T-helper 2 cell treated with Interferon-gamma antibody and Interleukin-4, amounts not matched to agents 5 μg/mL and 100 μg/mL, for 36 hours (primary cell): ENCODE results near the gene TPO.
"Not testable (repeated sequence)": the region's sequence is repeated elsewhere in the genome, so short reads cannot be mapped to it uniquely, and the experiment has no call there.

Experiments
- DNase-seq: peaks from one replicate; pipeline ENCODE4 v3.0.0; 2021; ENCODE audit warnings: low spot score
- H3K27ac Mint-ChIP-seq: one replicate; pipeline ENCODE4 v1.8.0; 2021; ENCODE audit warnings: mild to moderate bottlenecking, mixed read lengths
- H3K27me3 Mint-ChIP-seq: one replicate; pipeline ENCODE4 v1.8.0; 2021; ENCODE audit warnings: low read depth, mixed read lengths
- H3K36me3 Mint-ChIP-seq: one replicate; pipeline ENCODE4 v1.8.0; 2021; ENCODE audit warnings: low read depth, mixed read lengths
- H3K4me1 Mint-ChIP-seq: one replicate; pipeline ENCODE4 v1.8.0; 2021; ENCODE audit warnings: low read depth, mixed read lengths
- H3K4me3 Mint-ChIP-seq: one replicate; pipeline ENCODE4 v1.8.0; 2022; ENCODE audit warnings: mild to moderate bottlenecking, moderate library complexity, mixed read lengths
- H3K9me3 Mint-ChIP-seq: one replicate; pipeline ENCODE4 v1.8.0; 2021; ENCODE audit warnings: mixed read lengths

Gene TPO

DNA sequence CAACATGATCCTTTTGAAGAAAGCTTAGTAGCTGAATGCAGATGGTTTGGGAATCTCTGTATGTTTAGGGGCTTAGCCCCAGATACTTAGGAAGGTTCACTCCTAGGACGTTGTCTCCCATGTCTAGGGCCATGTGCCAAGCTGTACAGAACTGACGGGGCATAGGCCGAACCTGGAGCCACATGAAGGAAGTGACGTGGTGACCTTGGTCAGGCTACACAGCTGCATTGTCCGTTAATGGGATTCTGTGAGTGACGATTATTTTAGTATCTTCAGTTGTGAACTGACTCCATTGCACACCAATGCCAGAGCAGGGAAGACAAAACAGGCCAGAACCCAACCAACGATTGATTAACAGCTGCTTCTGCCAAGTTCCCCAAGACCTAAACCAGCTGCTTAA, 139.3 kb downstream of the TPO start:
- Mint-ChIP-seq H3K9me3 (no peaks in the 10 kb centered on the region), H3K27me3 (peaks cover 6% of the 10 kb centered on the region), H3K27ac (no peak overlapping the region), H3K36me3 (no peaks in the 10 kb centered on the region), H3K4me3 (no peak overlapping the region), H3K4me1 (no peaks in the 10 kb centered on the region)
- no peak for DNase-seq

- Mint-ChIP-seq H3K4me3 (no peak overlapping the region), H3K27ac (no peak overlapping the region), H3K4me1 (no peaks in the 10 kb centered on the region), H3K36me3 (no peaks in the 10 kb centered on the region), H3K27me3 (peaks cover 6% of the 10 kb centered on the region), H3K9me3 (no peaks in the 10 kb centered on the region)
- no peak for DNase-seq
Measured at GRCh38 chr2:1553671-1554295, 140.5 kb downstream of the TPO start.

DNA sequence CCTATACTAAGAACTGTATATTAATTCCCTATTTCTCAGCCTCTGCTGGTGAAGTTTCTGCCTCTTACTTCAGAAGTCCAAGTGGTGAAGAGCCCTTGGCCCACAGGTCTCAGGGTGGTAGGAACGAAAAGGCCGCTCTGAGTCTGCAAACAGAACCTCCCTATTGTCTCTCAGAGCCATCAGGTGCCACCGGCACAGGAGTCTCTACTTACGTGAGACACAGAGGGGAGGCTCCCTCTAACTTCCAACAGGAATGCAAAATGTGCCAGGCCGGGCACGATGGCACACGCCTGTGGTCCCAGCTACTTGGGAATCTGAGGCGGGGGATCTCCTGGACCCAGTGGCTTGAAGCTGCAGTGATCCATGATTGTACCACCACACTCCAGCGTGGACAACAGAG, 143.0 kb downstream of the TPO start:
- Mint-ChIP-seq H3K4me3 (no peak overlapping the region), H3K9me3 (no peaks in the 10 kb centered on the region), H3K4me1 (no peaks in the 10 kb centered on the region), H3K27ac (no peak overlapping the region), H3K27me3 (peaks cover 4% of the 10 kb centered on the region), H3K36me3 (no peaks in the 10 kb centered on the region)
- no peak for DNase-seq

DNA sequence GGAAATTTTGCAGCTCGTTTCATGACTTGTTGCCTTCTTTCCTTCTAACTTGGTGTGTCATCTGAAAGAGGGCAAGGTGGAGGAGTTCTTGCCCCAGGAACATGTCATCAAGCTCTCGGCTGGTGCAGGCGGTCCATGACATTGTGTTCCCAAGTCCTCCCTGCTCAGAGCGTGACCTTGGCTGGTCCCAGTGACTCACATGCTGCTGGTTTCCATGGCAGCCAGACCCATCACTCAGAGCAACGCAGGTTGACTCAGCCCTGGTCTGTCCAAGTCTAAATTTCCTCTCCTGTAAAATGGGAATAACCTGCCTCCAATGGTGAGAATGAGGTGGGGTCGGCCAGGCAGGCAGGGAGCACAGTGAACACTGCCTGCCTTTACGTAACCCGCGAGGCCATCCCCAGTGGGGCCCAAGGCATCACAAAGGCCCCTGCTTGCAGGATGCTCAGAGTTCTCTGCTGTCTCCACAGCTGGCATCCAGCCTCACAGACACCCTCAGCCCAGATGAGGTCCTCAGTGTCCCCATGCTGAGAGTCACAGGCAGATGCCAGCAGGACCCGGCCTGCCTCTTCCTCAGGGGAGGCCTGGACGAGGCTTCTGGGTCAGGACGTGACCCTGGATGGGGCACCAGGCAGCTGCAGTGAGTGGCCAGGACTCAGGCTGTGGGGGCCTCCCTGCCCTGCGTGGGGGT, 143.7 kb downstream of the TPO start:
- Mint-ChIP-seq H3K27me3 (peaks cover 4% of the 10 kb centered on the region), H3K9me3 (no peaks in the 10 kb centered on the region), H3K36me3 (no peaks in the 10 kb centered on the region), H3K4me3 (no peak overlapping the region), H3K4me1 (no peaks in the 10 kb centered on the region), H3K27ac (no peak overlapping the region)
- no peak for DNase-seq

DNA sequence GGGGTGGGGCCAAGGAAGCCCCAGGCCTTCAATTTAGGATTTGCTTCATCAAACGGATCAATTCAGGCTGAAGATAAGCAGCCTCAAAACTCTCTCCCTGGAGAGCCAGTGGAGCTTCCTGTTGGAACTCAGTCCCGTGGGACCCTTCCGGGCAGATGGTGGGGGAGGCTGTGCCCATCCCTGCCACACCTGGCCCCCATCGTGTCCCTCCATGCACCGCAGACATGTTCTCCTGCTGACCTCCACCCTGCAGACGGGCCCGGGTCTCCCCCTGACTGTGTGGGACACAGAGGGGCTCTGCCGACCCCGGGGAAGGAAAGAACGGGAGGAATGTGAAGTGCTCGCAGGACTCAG, 144.2 kb downstream of the TPO start:
- no peak for DNase-seq
- H3K27ac Mint-ChIP-seq: no peak overlapping the region
- no peaks in the 10 kb centered on the region for H3K9me3 Mint-ChIP-seq
- H3K27me3 Mint-ChIP-seq: peaks cover 3% of the 10 kb centered on the region
- H3K36me3 Mint-ChIP-seq: no peaks in the 10 kb centered on the region
- no peak overlapping the region for H3K4me3 Mint-ChIP-seq
- no peaks in the 10 kb centered on the region for H3K4me1 Mint-ChIP-seq

DNA sequence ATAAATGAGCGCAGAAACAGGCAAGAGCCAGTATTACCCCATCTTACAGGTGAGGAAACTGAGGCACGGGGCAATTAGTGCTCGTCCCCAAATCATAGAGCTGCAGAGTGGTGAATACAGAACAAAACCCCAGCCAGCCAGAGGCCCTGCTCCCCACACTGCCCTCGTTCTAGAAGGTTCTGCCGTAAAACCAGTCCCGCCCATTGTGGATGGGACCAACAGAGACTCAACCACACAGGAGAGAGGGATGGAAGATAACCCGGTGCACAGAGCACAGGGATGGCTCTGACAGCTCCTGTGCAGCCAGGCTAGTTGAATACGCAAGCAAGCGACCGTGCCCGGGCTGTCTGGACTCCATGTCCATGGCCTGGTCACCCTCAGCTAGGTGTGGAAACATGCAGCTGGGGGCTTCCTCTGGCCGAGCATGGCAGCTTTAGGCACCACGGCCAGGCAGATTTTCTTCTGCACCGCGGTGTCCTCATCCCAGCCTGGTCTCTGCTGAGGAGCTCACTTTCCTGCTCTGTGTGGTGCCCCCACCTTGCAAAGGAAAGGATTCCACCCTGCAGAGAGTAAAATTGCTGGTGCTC, 146.4 kb downstream of the TPO start:
- H3K4me1 Mint-ChIP-seq: peaks cover 5% of the 10 kb centered on the region
- no peaks in the 10 kb centered on the region for H3K9me3 Mint-ChIP-seq
- no peaks in the 10 kb centered on the region for H3K36me3 Mint-ChIP-seq
- H3K27ac Mint-ChIP-seq: no peak overlapping the region
- DNase-seq: no peak
- H3K27me3 Mint-ChIP-seq: no peaks in the 10 kb centered on the region
- no peak overlapping the region for H3K4me3 Mint-ChIP-seq

- H3K27me3 Mint-ChIP-seq: no peaks in the 10 kb centered on the region
- H3K36me3 Mint-ChIP-seq: no peaks in the 10 kb centered on the region
- H3K4me1 Mint-ChIP-seq: peaks cover 5% of the 10 kb centered on the region
- no peak overlapping the region for H3K27ac Mint-ChIP-seq
- DNase-seq: no peak
- peaks cover 3% of the 10 kb centered on the region for H3K9me3 Mint-ChIP-seq
- no peak overlapping the region for H3K4me3 Mint-ChIP-seq
Measured at GRCh38 chr2:1561259-1561658, 148.0 kb downstream of the TPO start.

DNA sequence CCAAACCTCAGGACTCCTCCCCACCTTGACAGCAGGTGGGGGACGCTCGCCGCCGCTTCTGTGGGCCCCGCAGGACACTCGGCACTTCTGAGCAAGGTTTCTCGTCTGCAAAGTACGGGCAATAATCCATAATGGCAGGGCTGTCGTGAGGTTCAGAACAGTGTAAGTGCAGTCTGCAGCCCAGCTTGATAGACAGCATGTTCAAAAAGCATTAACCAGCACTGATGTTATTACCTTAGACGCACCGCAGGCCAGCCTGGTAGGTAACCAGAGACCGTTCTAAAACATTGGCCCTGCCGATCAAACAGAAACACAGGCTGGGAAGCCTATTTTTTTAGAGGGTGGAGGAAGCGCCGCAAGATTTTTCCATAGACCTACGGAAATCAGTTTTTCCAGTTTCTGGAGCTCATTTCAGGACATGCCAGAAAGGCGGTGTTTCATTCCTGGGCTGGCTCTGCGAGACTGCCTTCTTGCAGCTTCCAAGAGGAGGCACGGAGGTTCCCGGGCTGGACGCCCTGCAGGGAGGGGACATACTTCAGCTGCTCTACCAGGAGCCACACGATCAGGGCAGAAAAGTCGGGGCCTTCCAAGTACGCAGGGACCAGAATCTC, 148.7 kb downstream of the TPO start:
- no peak for DNase-seq
- H3K36me3 Mint-ChIP-seq: no peaks in the 10 kb centered on the region
- H3K4me1 Mint-ChIP-seq: peaks cover 5% of the 10 kb centered on the region
- no peak overlapping the region for H3K27ac Mint-ChIP-seq
- no peak overlapping the region for H3K4me3 Mint-ChIP-seq
- H3K27me3 Mint-ChIP-seq: no peaks in the 10 kb centered on the region
- peaks cover 9% of the 10 kb centered on the region for H3K9me3 Mint-ChIP-seq

- peaks cover 21% of the 10 kb centered on the region for H3K9me3 Mint-ChIP-seq
- H3K27ac Mint-ChIP-seq: no peak overlapping the region
- no peak overlapping the region for H3K4me3 Mint-ChIP-seq
Measured at GRCh38 chr2:1563084-1563857, 150.0 kb downstream of the TPO start.

DNA sequence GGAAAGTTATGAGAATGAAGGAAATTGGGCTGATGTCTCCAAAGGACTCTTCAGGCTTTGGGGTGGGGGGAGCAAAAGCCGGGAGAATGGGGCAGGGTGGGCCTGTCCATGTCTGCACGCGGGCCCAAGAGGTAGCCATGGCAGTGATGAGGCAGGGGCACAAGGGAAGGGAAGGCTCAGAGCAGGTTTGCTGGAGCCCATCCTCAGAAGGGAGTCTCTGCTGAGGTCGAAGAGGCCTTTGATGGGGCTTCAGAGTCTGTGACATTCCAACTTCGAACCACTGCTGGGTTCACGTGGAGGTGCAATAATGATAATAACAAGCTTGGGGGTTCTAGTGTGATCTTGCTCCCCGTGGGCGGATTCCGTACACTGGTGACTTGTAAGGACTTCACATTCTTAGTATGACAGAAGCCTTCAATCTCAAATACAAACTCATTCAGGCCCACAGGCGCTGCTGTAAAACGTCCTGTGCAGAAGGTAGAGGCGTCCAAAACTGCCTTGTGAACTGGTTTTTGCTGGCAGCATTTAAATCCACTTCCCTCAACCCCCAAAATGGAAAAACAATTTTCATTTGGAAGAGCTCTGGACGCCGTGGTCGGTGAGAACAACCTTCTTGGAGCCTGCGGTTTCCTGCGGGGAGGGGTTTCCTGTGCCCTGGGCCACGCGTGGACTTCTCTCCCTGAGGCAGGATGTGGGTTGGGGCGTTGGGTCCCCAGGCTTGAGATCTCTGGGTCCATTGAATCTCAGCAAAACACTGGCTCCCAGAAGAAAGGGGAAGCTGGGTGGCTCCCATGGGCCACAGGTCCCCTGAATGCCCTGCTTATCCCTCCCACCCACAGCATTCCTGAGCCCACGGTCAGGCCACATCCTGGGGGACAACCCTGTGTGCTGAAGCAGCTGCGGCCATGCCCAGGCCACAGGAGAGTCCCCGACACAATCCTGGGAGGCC, 151.0 kb downstream of the TPO start:
- H3K36me3 Mint-ChIP-seq: no peaks in the 10 kb centered on the region
- peaks cover 21% of the 10 kb centered on the region for H3K9me3 Mint-ChIP-seq
- H3K27ac Mint-ChIP-seq: no peak overlapping the region
- no peak overlapping the region for H3K4me3 Mint-ChIP-seq
- no peak for DNase-seq
- H3K27me3 Mint-ChIP-seq: no peaks in the 10 kb centered on the region
- H3K4me1 Mint-ChIP-seq: peaks cover 5% of the 10 kb centered on the region

More at GRCh38 chr2:1563084-1563857, 150.0 kb downstream of the TPO start:
- no peaks in the 10 kb centered on the region for H3K36me3 Mint-ChIP-seq
- H3K27me3 Mint-ChIP-seq: no peaks in the 10 kb centered on the region
- no peak for DNase-seq
- peaks cover 5% of the 10 kb centered on the region for H3K4me1 Mint-ChIP-seq

- no peak for DNase-seq
- H3K4me3 Mint-ChIP-seq: no peak overlapping the region
- H3K36me3 Mint-ChIP-seq: no peaks in the 10 kb centered on the region
Measured at GRCh38 chr2:1567556-1568344, 154.5 kb downstream of the TPO start.

GRCh38 chr2:1568345-1568668, 155.0 kb downstream of the TPO start:
- H3K27ac Mint-ChIP-seq, DNase-seq, H3K4me3 Mint-ChIP-seq, H3K36me3 Mint-ChIP-seq, H3K4me1 Mint-ChIP-seq, H3K27me3 Mint-ChIP-seq: not testable (repeated sequence)
- peaks cover 21% of the 10 kb centered on the region for H3K9me3 Mint-ChIP-seq

More at GRCh38 chr2:1567556-1568344, 154.5 kb downstream of the TPO start:
- H3K27ac Mint-ChIP-seq: no peak overlapping the region
- H3K4me1 Mint-ChIP-seq: peaks cover 5% of the 10 kb centered on the region
- H3K27me3 Mint-ChIP-seq: no peaks in the 10 kb centered on the region
- peaks cover 21% of the 10 kb centered on the region for H3K9me3 Mint-ChIP-seq
